Measurements from ENCODE around the gene NOP58.
"Not testable (repeated sequence)": the region's sequence is repeated elsewhere in the genome, so short reads cannot be mapped to it uniquely, and the experiment has no call there.

NOP58 gene

GRCh38 chr2:202276078-202276720, 10.6 kb downstream of the NOP58 start:
- not testable (repeated sequence) for H3K9ac ChIP-seq (ENCODE audit: low read length); H3K4me3 ChIP-seq (ENCODE audit: low read length); H3K9me3 ChIP-seq (ENCODE audit: control insufficient read depth, low read length); H3K27me3 ChIP-seq (ENCODE audit: control insufficient read depth, insufficient read depth, low read length); H3K4me1 ChIP-seq (ENCODE audit: control insufficient read depth, insufficient read depth, low read length); H3K36me3 ChIP-seq (ENCODE audit: control insufficient read depth, insufficient read depth, low read length)

- H3K9ac ChIP-seq (ENCODE audit: low read length) = no peak overlapping the region
- H3K36me3 ChIP-seq (ENCODE audit: control insufficient read depth, insufficient read depth, low read length) = peaks cover 5% of the 10 kb centered on the region
- no peaks in the 10 kb centered on the region for H3K27me3 ChIP-seq (ENCODE audit: control insufficient read depth, insufficient read depth, low read length)
Measured at GRCh38 chr2:202278036-202278760, 12.6 kb downstream of the NOP58 start.

GRCh38 chr2:202278944-202279343, 13.4 kb downstream of the NOP58 start:
- no peak overlapping the region for H3K4me3 ChIP-seq (ENCODE audit: low read length)
- no peak overlapping the region for H3K9ac ChIP-seq (ENCODE audit: low read length)
- H3K27me3 ChIP-seq (ENCODE audit: control insufficient read depth, insufficient read depth, low read length) = no peaks in the 10 kb centered on the region
- H3K4me1 ChIP-seq (ENCODE audit: control insufficient read depth, insufficient read depth, low read length) = no peaks in the 10 kb centered on the region
- no peaks in the 10 kb centered on the region for H3K9me3 ChIP-seq (ENCODE audit: control insufficient read depth, low read length)
- H3K36me3 ChIP-seq (ENCODE audit: control insufficient read depth, insufficient read depth, low read length) = peaks cover 5% of the 10 kb centered on the region

More at GRCh38 chr2:202278036-202278760, 12.6 kb downstream of the NOP58 start:
- no peaks in the 10 kb centered on the region for H3K4me1 ChIP-seq (ENCODE audit: control insufficient read depth, insufficient read depth, low read length)
- H3K9me3 ChIP-seq (ENCODE audit: control insufficient read depth, low read length) = no peaks in the 10 kb centered on the region
- no peak overlapping the region for H3K4me3 ChIP-seq (ENCODE audit: low read length)

GRCh38 chr2:202286595-202286994, 21.0 kb downstream of the NOP58 start:
- no peak overlapping the region for H3K4me3 ChIP-seq (ENCODE audit: low read length)
- no peaks in the 10 kb centered on the region for H3K4me1 ChIP-seq (ENCODE audit: control insufficient read depth, insufficient read depth, low read length)
- H3K36me3 ChIP-seq (ENCODE audit: control insufficient read depth, insufficient read depth, low read length) = peaks cover 2% of the 10 kb centered on the region
- no peaks in the 10 kb centered on the region for H3K27me3 ChIP-seq (ENCODE audit: control insufficient read depth, insufficient read depth, low read length)
- H3K9ac ChIP-seq (ENCODE audit: low read length) = no peak overlapping the region
- H3K9me3 ChIP-seq (ENCODE audit: control insufficient read depth, low read length) = no peaks in the 10 kb centered on the region

GRCh38 chr2:202289394-202290204, 24.0 kb downstream of the NOP58 start:
- Histone ChIP-seq H3K4me3 (ENCODE audit: low read length) (no peak overlapping the region), H3K4me1 (ENCODE audit: control insufficient read depth, insufficient read depth, low read length) (no peaks in the 10 kb centered on the region), H3K9me3 (ENCODE audit: control insufficient read depth, low read length) (no peaks in the 10 kb centered on the region), H3K36me3 (ENCODE audit: control insufficient read depth, insufficient read depth, low read length) (peaks cover 3% of the 10 kb centered on the region), H3K9ac (ENCODE audit: low read length) (no peak overlapping the region), H3K27me3 (ENCODE audit: control insufficient read depth, insufficient read depth, low read length) (no peaks in the 10 kb centered on the region)

GRCh38 chr2:202290316-202290715, 24.8 kb downstream of the NOP58 start:
- Histone ChIP-seq H3K27me3 (ENCODE audit: control insufficient read depth, insufficient read depth, low read length) (no peaks in the 10 kb centered on the region), H3K4me3 (ENCODE audit: low read length) (no peak overlapping the region), H3K9ac (ENCODE audit: low read length) (no peak overlapping the region), H3K9me3 (ENCODE audit: control insufficient read depth, low read length) (no peaks in the 10 kb centered on the region), H3K36me3 (ENCODE audit: control insufficient read depth, insufficient read depth, low read length) (peaks cover 3% of the 10 kb centered on the region), H3K4me1 (ENCODE audit: control insufficient read depth, insufficient read depth, low read length) (no peaks in the 10 kb centered on the region)

GRCh38 chr2:202290970-202291369, 25.4 kb downstream of the NOP58 start:
- H3K9me3 ChIP-seq (ENCODE audit: control insufficient read depth, low read length) = no peaks in the 10 kb centered on the region
- no peak overlapping the region for H3K9ac ChIP-seq (ENCODE audit: low read length)
- H3K36me3 ChIP-seq (ENCODE audit: control insufficient read depth, insufficient read depth, low read length) = peaks cover 4% of the 10 kb centered on the region
- H3K4me3 ChIP-seq (ENCODE audit: low read length) = no peak overlapping the region
- no peaks in the 10 kb centered on the region for H3K4me1 ChIP-seq (ENCODE audit: control insufficient read depth, insufficient read depth, low read length)
- H3K27me3 ChIP-seq (ENCODE audit: control insufficient read depth, insufficient read depth, low read length) = no peaks in the 10 kb centered on the region

- H3K4me3 ChIP-seq (ENCODE audit: low read length) = no peak overlapping the region
- no peaks in the 10 kb centered on the region for H3K4me1 ChIP-seq (ENCODE audit: control insufficient read depth, insufficient read depth, low read length)
- no peaks in the 10 kb centered on the region for H3K9me3 ChIP-seq (ENCODE audit: control insufficient read depth, low read length)
- H3K27me3 ChIP-seq (ENCODE audit: control insufficient read depth, insufficient read depth, low read length) = no peaks in the 10 kb centered on the region
- no peak overlapping the region for H3K9ac ChIP-seq (ENCODE audit: low read length)
- peaks cover 10% of the 10 kb centered on the region for H3K36me3 ChIP-seq (ENCODE audit: control insufficient read depth, insufficient read depth, low read length)
Measured at GRCh38 chr2:202299712-202300111, 34.1 kb downstream of the NOP58 start.

- H3K9me3 ChIP-seq (ENCODE audit: control insufficient read depth, low read length) = no peaks in the 10 kb centered on the region
- no peak overlapping the region for H3K9ac ChIP-seq (ENCODE audit: low read length)
- H3K27me3 ChIP-seq (ENCODE audit: control insufficient read depth, insufficient read depth, low read length) = no peaks in the 10 kb centered on the region
- no peak overlapping the region for H3K4me3 ChIP-seq (ENCODE audit: low read length)
- no peaks in the 10 kb centered on the region for H3K36me3 ChIP-seq (ENCODE audit: control insufficient read depth, insufficient read depth, low read length)
- H3K4me1 ChIP-seq (ENCODE audit: control insufficient read depth, insufficient read depth, low read length) = no peaks in the 10 kb centered on the region
Measured at GRCh38 chr2:202306034-202306433, 40.5 kb downstream of the NOP58 start.

GRCh38 chr2:202307690-202308089, 42.1 kb downstream of the NOP58 start:
- Histone ChIP-seq H3K9me3 (ENCODE audit: control insufficient read depth, low read length) (no peaks in the 10 kb centered on the region), H3K9ac (ENCODE audit: low read length) (no peak overlapping the region), H3K36me3 (ENCODE audit: control insufficient read depth, insufficient read depth, low read length) (no peaks in the 10 kb centered on the region), H3K4me1 (ENCODE audit: control insufficient read depth, insufficient read depth, low read length) (no peaks in the 10 kb centered on the region), H3K27me3 (ENCODE audit: control insufficient read depth, insufficient read depth, low read length) (no peaks in the 10 kb centered on the region), H3K4me3 (ENCODE audit: low read length) (no peak overlapping the region)

GRCh38 chr2:202311823-202312388, 46.3 kb downstream of the NOP58 start:
- H3K9me3 ChIP-seq (ENCODE audit: control insufficient read depth, low read length) = no peaks in the 10 kb centered on the region
- no peak overlapping the region for H3K9ac ChIP-seq (ENCODE audit: low read length)
- no peaks in the 10 kb centered on the region for H3K27me3 ChIP-seq (ENCODE audit: control insufficient read depth, insufficient read depth, low read length)
- H3K4me1 ChIP-seq (ENCODE audit: control insufficient read depth, insufficient read depth, low read length) = no peaks in the 10 kb centered on the region
- no peaks in the 10 kb centered on the region for H3K36me3 ChIP-seq (ENCODE audit: control insufficient read depth, insufficient read depth, low read length)
- H3K4me3 ChIP-seq (ENCODE audit: low read length) = no peak overlapping the region

GRCh38 chr2:202314116-202314515, 48.6 kb downstream of the NOP58 start:
- H3K36me3 ChIP-seq (ENCODE audit: control insufficient read depth, insufficient read depth, low read length) = no peaks in the 10 kb centered on the region
- peaks cover 5% of the 10 kb centered on the region for H3K4me1 ChIP-seq (ENCODE audit: control insufficient read depth, insufficient read depth, low read length)
- H3K4me3 ChIP-seq (ENCODE audit: low read length) = no peak overlapping the region
- no peak overlapping the region for H3K9ac ChIP-seq (ENCODE audit: low read length)
- no peaks in the 10 kb centered on the region for H3K27me3 ChIP-seq (ENCODE audit: control insufficient read depth, insufficient read depth, low read length)
- H3K9me3 ChIP-seq (ENCODE audit: control insufficient read depth, low read length) = no peaks in the 10 kb centered on the region
